ENCODE measurements around the gene DNAJB11.
"Not testable (repeated sequence)": the region's sequence is repeated elsewhere in the genome, so short reads cannot be mapped to it uniquely, and the experiment has no call there.

Gene DNAJB11

GRCh38 chr3:186552408-186553031, 18.0 kb upstream of the DNAJB11 start:
- no peak for DNase-seq (ENCODE audit: low spot score)

- DNase-seq (ENCODE audit: low spot score), result no peak
Observed at GRCh38 chr3:186564586-186564985, 5.9 kb upstream of the DNAJB11 start.

GRCh38 chr3:186566772-186567071, 3.8 kb upstream of the DNAJB11 start:
- DNase-seq (ENCODE audit: low spot score), result no peak

- DNase-seq (ENCODE audit: low spot score), result peak; percentile 95
Observed at GRCh38 chr3:186567072-186567921, 3.2 kb upstream of the DNAJB11 start, which contains the start of gene TBCCD1. TSS of gene TBCCD1 (minus strand) at chr3:186567339. CDS start at chr3:186564329, 3,010 bp downstream.

GRCh38 chr3:186569361-186569760, 1.2 kb upstream of the DNAJB11 start:
- not testable (repeated sequence) for DNase-seq (ENCODE audit: low spot score)

GRCh38 chr3:186569779-186570095, 783 bp upstream of the DNAJB11 start:
- DNase-seq (ENCODE audit: low spot score), result no peak

- DNase-seq (ENCODE audit: low spot score), result no peak
Observed at GRCh38 chr3:186570941-186571643, 572 bp downstream of the DNAJB11 start.

- DNase-seq (ENCODE audit: low spot score), result no peak
Observed at GRCh38 chr3:186571644-186572013, 1.1 kb downstream of the DNAJB11 start.

- DNase-seq (ENCODE audit: low spot score), result no peak
Observed at GRCh38 chr3:186577521-186577920, 7.0 kb downstream of the DNAJB11 start.

- DNase-seq (ENCODE audit: low spot score), result no peak
Observed at GRCh38 chr3:186580785-186581184, 10.3 kb downstream of the DNAJB11 start.

- no peak for DNase-seq (ENCODE audit: low spot score)
Observed at GRCh38 chr3:186582541-186582940, 12.0 kb downstream of the DNAJB11 start.

GRCh38 chr3:186583831-186584230, 13.3 kb downstream of the DNAJB11 start:
- DNase-seq (ENCODE audit: low spot score), result peak; percentile 33

GRCh38 chr3:186586245-186586644, 15.7 kb downstream of the DNAJB11 start:
- DNase-seq (ENCODE audit: low spot score), result not testable (repeated sequence)

GRCh38 chr3:186587183-186587582, 16.7 kb downstream of the DNAJB11 start:
- DNase-seq (ENCODE audit: low spot score), result no peak

GRCh38 chr3:186588632-186589031, 18.1 kb downstream of the DNAJB11 start:
- DNase-seq (ENCODE audit: low spot score), result no peak

GRCh38 chr3:186589121-186589520, 18.6 kb downstream of the DNAJB11 start:
- DNase-seq (ENCODE audit: low spot score), result no peak

- DNase-seq (ENCODE audit: low spot score), result no peak
Observed at GRCh38 chr3:186589856-186590579, 19.5 kb downstream of the DNAJB11 start.

GRCh38 chr3:186590580-186591295, 20.2 kb downstream of the DNAJB11 start:
- DNase-seq (ENCODE audit: low spot score), result no peak

- DNase-seq (ENCODE audit: low spot score), result no peak
Observed at GRCh38 chr3:186592682-186593081, 22.2 kb downstream of the DNAJB11 start.

GRCh38 chr3:186593862-186594261, 23.3 kb downstream of the DNAJB11 start:
- DNase-seq (ENCODE audit: low spot score), result no peak

- DNase-seq (ENCODE audit: low spot score), result no peak
Observed at GRCh38 chr3:186594591-186595113, 24.1 kb downstream of the DNAJB11 start.

Measured in AG08396 (cell line).